ENCODE data around the gene VAMP3.

Gene VAMP3

DNA sequence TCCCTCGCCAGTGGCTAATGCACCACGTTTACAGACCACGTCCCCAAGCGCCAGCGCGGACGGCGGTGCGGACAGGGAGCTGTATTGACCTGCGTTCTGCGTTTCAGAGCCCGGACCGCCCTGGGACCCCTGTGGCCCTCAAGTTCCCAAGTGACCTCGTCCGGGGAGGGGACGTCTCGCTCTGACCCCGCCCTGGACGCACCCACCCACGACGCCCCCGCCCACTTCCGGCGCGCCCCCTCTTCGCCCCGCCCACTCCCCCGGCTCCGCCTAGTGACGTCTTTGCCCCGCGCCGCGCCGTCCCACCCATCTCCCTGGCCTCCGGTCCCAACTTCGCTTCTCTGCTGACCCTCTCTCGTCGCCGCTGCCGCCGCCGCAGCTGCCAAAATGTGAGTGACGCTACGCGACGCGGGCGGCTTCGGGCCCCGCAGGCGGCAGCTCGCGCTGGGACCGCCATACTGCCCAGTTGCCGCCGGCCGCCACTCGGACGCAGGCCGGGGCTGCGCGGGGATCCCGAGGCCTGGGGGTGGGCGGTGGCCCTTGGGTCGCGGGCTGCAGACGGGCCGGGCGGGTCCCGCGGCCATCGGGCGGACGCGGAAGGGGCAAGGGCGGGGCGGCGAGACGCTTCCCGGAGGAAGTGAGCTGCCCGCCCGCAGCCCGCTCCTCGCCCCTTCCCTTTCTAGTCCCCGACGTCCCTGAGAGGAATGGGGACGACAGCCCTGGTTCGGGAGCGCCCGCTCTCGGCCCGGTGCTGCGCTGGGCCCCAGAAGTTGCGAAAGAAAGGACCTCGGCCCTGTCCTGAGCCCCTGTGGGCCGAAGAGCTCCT, at the start of gene VAMP3:
Gene VAMP3, plus strand, starts transcription at position 300 of the 826 bp plus-strand sequence. Its CDS starts 88 bp downstream, at position 388.
- DNase-seq = peak; percentile 88

DNA sequence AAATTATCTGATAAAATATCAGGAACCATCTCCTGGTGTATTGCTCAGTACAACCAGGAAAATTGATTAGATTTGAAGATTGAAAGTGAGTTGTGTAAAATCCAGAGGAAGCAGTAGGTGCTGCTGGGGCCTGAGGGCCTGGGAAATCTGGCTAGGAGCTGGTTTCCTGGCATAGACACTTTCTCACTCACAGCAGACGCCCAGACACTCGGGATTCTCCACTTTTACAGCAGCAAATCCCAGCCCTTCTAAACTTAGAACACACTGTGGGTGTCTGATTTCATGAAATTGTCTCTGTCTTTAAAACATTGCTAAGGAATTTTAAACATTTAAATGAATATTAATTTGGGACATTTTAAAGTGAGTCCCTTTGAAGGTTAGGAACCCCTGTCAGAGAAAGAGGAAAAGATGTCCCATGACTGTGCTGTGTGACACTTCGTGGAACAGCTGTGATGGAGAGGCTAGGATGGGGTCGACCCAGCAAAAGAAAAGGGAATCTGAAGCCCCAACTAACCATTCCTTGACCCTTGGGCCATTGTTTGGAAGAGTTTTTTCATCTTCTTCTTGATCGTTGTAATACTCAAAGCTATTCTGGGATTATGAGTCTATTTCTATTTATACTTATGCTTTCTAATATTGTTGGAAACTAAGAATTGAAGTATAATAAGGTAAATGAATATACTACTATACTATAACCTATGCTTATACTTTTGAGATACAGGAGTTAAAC, 49.0 kb upstream of the VAMP3 start:
- no peak for DNase-seq

- no peak for DNase-seq
These were observed 48.5 kb upstream of the VAMP3 start for GRCh38 chr1:7722670-7723012.

GRCh38 chr1:7726623-7727022, 44.5 kb upstream of the VAMP3 start:
- no peak for DNase-seq

- no peak for DNase-seq
These were observed 43.2 kb upstream of the VAMP3 start for GRCh38 chr1:7727809-7728471.

- no peak for DNase-seq
These were observed 41.3 kb upstream of the VAMP3 start for GRCh38 chr1:7729761-7730160.

GRCh38 chr1:7732331-7732730, 38.8 kb upstream of the VAMP3 start:
- no peak for DNase-seq

- no peak for DNase-seq
These were observed 37.8 kb upstream of the VAMP3 start for GRCh38 chr1:7733276-7733675.

GRCh38 chr1:7738044-7738443, 33.1 kb upstream of the VAMP3 start:
- no peak for DNase-seq

DNA sequence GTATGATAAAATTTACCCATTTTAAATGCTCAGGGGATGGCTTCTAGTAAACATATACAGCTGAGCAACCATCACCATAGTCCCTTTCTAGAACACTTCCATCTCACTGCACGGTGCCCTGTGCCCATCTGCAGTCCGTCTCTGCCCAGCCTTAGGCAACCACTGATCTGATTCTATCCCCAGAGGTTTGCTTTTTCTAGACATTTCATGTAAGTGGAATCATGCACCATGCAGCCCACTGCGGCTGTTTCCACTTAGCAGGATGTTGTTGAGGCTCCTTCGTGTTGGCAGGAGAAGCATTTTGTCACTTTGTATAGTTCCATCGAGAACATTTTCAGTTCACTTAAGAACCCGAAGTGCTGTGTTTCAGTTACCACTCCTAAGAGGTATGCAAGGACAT, 27.8 kb upstream of the VAMP3 start:
- DNase-seq = no peak

DNA sequence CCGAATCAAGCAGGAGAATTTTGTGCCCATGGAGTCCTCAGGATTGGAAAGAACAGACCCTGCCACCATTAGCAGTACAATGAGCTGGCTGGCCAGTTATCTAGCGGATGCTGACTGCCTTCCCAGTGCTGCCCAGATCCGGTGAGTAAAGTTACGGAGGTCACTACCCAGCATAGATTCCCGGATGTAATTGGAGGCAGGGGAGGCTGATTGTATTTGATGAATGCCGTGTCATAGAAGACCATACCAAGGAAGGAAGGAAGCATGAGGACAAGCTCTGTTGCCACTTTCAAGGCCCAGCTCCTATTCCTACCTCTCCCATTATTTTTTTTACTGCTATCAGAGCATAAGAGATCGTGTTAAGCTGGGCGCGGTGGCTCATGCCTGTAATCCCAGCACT, 26.2 kb upstream of the VAMP3 start:
- no peak for DNase-seq

DNA sequence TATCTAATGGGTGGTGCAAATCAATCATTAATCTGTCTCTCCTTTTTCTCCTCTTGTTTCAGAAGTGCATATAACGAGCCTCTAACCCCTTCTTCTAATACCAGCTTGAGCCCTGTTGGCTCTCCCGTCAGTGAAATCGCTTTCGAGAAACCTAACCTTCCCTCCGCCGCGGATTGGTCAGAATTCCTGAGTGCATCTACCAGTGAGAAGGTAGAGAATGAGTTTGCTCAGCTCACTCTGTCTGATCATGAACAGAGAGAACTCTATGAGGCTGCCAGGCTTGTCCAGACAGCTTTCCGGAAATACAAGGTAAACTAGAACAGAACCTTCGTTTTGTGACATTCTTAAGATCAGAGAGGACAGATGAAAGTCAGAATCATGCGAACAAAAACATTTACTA, 25.3 kb upstream of the VAMP3 start:
- no peak for DNase-seq

DNA sequence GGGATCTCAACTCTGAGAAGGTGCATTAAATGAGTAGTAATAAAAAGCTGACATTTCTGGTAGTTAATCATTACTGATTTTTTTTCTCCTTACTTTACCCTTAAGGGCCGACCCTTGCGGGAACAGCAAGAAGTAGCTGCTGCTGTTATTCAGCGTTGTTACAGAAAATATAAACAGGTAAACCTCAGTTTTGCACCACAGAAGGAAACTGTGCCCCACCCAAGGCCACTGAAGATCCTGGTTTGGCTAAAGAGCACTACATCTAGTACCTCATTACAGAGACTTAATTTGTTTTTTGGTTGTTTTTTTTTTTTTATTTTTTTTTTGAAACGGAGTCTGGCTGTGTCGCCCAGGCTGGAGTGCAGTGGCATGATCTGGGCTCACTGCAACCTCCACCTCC, 23.5 kb upstream of the VAMP3 start:
- DNase-seq = no peak

GRCh38 chr1:7749126-7749525, 22.0 kb upstream of the VAMP3 start:
- no peak for DNase-seq

DNA sequence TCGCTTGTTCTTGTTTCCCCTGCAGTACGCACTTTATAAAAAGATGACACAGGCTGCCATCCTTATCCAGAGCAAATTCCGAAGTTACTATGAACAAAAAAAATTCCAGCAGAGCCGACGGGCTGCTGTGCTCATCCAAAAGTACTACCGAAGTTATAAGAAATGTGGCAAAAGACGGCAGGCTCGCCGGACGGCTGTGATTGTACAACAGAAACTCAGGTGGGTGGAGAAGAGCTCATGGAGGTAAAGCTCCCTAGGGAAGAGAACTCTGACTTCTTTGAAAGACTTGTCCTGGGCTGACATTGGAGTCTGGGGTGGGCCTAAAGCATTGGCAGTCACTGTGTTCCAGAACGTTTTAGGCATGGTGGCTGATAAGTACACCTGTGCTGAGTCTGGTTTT, 19.9 kb upstream of the VAMP3 start:
- no peak for DNase-seq

- peak; percentile 61 for DNase-seq
These were observed 18.3 kb upstream of the VAMP3 start for GRCh38 chr1:7752512-7753417.

GRCh38 chr1:7753641-7754040, 17.5 kb upstream of the VAMP3 start:
- no peak for DNase-seq

DNA sequence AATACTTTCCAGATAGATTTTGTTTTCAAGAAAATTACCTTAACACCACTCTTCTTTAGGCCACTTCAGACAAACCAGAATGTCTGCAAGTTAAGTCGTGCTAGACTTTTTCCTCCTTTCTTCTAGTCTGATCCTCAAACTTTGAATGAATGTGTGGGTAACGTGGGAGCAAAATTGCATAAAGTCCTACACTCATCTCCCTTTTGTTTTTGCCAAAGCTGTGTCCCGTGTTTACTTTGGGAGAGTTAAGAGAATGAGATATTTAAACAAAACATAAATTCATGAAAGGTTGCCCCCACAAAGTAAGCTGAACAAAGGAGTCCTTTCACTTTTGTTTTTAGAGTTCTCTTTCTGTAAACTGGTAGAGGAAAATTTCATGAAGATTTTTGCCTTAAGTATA, 16.9 kb upstream of the VAMP3 start:
- DNase-seq = no peak

DNA sequence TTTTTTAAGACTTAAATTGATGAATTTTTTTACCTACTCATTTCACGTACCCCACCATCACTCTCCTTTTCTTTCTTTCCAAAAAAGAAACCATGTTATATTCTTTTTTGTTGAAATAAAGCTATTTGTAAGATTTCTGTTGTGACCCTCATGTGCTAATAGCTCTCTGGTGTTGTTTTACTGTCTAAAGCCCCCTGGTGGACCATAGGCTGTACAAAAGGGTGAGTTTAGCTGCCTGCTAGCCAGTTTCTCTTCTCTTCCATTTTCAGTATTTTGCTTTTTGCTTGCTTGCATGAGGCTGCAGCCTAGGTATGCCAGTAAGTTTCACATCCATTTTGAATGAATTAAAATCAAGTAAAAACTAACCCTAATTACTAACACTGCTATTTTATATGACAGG, 15.6 kb upstream of the VAMP3 start:
- DNase-seq = no peak

DNA sequence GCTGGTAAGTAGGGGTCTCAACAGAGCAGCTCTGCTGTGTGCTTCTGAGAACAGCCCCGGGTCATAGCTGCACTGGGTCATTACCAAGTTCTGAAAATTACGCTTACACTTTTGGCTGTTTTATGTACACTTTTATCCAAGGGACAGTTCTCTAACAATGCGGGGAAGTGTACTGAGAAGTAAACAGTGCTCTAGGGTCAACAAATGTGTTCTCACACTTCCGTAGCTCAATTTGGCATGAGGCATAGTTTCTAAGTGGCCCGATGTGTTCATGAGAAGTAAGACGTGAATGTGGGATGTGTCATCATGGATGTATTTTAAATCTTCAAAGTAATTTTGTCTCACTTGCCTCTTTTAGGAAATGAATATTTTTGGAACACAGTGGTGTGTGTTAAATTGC, 10.9 kb upstream of the VAMP3 start:
- no peak for DNase-seq

- DNase-seq = no peak
These were observed 10.0 kb upstream of the VAMP3 start for GRCh38 chr1:7761103-7761502.

DNA sequence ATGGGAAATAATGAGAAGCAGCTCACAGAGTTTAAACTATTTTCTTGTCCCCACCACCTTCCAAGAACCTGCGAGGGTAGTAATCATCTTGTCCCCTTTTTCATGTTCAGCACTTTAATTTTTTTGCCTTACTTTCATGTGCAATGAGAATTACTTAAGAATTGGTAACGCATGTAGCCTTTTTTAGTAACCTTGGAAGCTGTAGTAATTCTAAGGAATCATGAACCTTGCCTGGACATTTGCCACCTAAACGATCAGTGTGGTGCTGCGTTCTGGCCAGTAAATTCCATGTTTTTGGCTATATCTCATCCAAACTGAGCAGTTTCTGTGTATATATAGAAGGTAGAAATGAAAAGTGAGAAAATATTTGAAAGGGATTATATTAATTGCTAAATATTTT, 3.9 kb upstream of the VAMP3 start:
- DNase-seq = no peak

DNA sequence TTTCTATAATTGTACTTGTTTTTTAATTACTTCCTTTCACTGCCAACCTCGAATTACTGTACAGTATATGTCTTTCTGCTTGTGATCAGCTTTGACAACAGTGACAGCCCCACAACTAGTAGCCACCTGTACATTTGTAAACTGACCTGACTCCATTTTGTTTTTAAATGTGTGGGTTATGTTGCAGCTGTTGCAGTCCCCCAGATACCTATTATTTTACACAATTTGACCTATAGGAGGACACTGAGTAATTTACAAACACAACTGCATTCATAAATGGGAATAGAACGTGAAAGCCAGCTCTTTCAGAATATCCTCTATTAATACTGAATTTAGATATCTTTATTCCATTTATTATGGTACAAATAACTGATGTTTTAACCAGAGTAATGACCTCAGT, 2.5 kb upstream of the VAMP3 start:
- DNase-seq = no peak

Data from CD4-positive, alpha-beta T cell treated with Interleukin-21 for 1 hour (primary cell).